Loucy (cell line): ENCODE data around the gene PPFIBP1.

Experiments
- H2AFZ ChIP-seq: fragments of 200-600 bp; sonication (generic); 2 replicates; pipeline ENCODE4 v1.6.0; 2016; ENCODE audit warnings: antibody characterized with exemption, mild to moderate bottlenecking, low read length, moderate library complexity
- H3F3A ChIP-seq: fragments of 200-600 bp; 2 replicates; pipeline ENCODE4 v1.6.0; 2016; ENCODE audit warnings: antibody characterized with exemption, low read depth, mild to moderate bottlenecking
- H3K27me3 ChIP-seq: fragments of 200-600 bp; sonication (generic); 2 replicates; pipeline ENCODE4 v1.6.1; 2014; ENCODE audit warnings: low read length, mild to moderate bottlenecking; ENCODE audit not compliant: insufficient read depth, poor library complexity, severe bottlenecking
- H3K36me3 ChIP-seq: fragments of 200-600 bp; sonication (generic); 2 replicates; pipeline ENCODE4 v1.6.1; 2016; ENCODE audit warnings: low read length; ENCODE audit not compliant: insufficient read depth
- H3K4me1 ChIP-seq: fragments of 200-600 bp; sonication (generic); 2 replicates; pipeline ENCODE4 v1.5.1; 2014; ENCODE audit warnings: low read length, mild to moderate bottlenecking; ENCODE audit not compliant: insufficient read depth, poor library complexity, severe bottlenecking
- H3K4me2 ChIP-seq: fragments of 200-600 bp; sonication (generic); 2 replicates; pipeline ENCODE4 v1.6.0; 2014; ENCODE audit warnings: antibody characterized with exemption, low read length, low read depth, mild to moderate bottlenecking; ENCODE audit not compliant: poor library complexity, severe bottlenecking
- H3K4me3 ChIP-seq: fragments of 200-600 bp; sonication (generic); 2 replicates; pipeline ENCODE4 v1.5.1; 2014; ENCODE audit warnings: low read length, mild to moderate bottlenecking, mixed read lengths; ENCODE audit not compliant: poor library complexity, severe bottlenecking
- H3K79me2 ChIP-seq: fragments of 200-600 bp; sonication (generic); 2 replicates; pipeline ENCODE4 v1.6.1; 2014; ENCODE audit warnings: low read length; ENCODE audit not compliant: insufficient read depth
- H3K9ac ChIP-seq: fragments of 200-600 bp; sonication (generic); 2 replicates; pipeline ENCODE4 v1.6.0; 2014; ENCODE audit warnings: mild to moderate bottlenecking, low read depth, low read length, moderate library complexity; ENCODE audit not compliant: poor library complexity, severe bottlenecking
- H3K9me2 ChIP-seq: fragments of 200-600 bp; sonication (generic); replicated peaks from 2 replicates; pipeline ENCODE4 v1.6.1; 2016; ENCODE audit warnings: low read depth, low read length, mixed read lengths
- H3K9me3 ChIP-seq: fragments of 200-600 bp; sonication (generic); 2 replicates; pipeline ENCODE4 v1.6.1; 2014; ENCODE audit warnings: mild to moderate bottlenecking, antibody characterized with exemption, low read length, low read depth; ENCODE audit not compliant: insufficient read depth
- H4K20me1 ChIP-seq: fragments of 200-600 bp; sonication (generic); 2 replicates; pipeline ENCODE4 v1.6.0; 2014; ENCODE audit warnings: antibody characterized with exemption, low read length, mild to moderate bottlenecking; ENCODE audit not compliant: insufficient read depth, poor library complexity, severe bottlenecking
- EZH2phosphoT487 ChIP-seq: fragments of 200-600 bp; IDR thresholded peaks from 2 replicates; pipeline ENCODE4 v1.6.1; 2018; ENCODE audit warnings: antibody characterized with exemption, mild to moderate bottlenecking, moderate library complexity, borderline replicate concordance
- TF ChIP-seq, protein P1 (sequence below): fragments of 200-600 bp; sonication (generic); conservative IDR thresholded peaks from 2 replicates; pipeline ENCODE4 v1.5.1; 2014; ENCODE audit warnings: mild to moderate bottlenecking, antibody characterized with exemption, low read length

PPFIBP1 gene

DNA sequence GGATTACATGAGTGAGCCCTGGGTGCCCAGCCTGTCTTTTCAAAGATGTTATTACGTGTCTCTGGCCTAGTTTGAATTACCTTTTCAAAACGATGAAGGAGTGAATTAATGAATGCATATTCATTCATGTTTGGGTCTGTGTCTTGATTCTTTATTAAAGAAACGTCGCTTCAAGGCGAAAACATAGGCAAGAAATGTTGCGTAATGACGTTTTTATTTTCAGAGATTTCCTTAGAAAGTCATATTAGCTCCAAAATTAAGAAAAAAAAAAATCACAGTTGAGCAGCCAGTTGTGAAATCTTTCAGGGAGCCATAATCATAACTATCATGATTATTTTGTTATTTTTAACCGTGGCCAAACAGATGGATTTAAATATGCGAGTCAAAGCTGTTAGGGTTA, 3.5 kb downstream of the PPFIBP1 start:
- no peaks in the 10 kb centered on the region for H3K36me3 ChIP-seq
- H3K9me2 ChIP-seq, result no peaks in the 10 kb centered on the region
- no peaks in the 10 kb centered on the region for H3K9me3 ChIP-seq
- TF ChIP-seq, protein P1, sequence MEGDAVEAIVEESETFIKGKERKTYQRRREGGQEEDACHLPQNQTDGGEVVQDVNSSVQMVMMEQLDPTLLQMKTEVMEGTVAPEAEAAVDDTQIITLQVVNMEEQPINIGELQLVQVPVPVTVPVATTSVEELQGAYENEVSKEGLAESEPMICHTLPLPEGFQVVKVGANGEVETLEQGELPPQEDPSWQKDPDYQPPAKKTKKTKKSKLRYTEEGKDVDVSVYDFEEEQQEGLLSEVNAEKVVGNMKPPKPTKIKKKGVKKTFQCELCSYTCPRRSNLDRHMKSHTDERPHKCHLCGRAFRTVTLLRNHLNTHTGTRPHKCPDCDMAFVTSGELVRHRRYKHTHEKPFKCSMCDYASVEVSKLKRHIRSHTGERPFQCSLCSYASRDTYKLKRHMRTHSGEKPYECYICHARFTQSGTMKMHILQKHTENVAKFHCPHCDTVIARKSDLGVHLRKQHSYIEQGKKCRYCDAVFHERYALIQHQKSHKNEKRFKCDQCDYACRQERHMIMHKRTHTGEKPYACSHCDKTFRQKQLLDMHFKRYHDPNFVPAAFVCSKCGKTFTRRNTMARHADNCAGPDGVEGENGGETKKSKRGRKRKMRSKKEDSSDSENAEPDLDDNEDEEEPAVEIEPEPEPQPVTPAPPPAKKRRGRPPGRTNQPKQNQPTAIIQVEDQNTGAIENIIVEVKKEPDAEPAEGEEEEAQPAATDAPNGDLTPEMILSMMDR, result no peak
- no peak for TF ChIP-seq EZH2phosphoT487
- H3K4me3 ChIP-seq, result peak overlapping the region; percentile 2
- no peak overlapping the region for H3K9ac ChIP-seq
- H3K4me1 ChIP-seq, result peaks cover 46% of the 10 kb centered on the region
- H4K20me1 ChIP-seq, result no peaks in the 10 kb centered on the region
- H3K79me2 ChIP-seq, result peaks cover 37% of the 10 kb centered on the region
- no peaks in the 10 kb centered on the region for H3K27me3 ChIP-seq
- H3F3A ChIP-seq, result no peaks in the 10 kb centered on the region; the same call in 1 of the 2 replicates
- peak overlapping the region; percentile 44 for H3K4me2 ChIP-seq
- no peak overlapping the region for H2AFZ ChIP-seq

DNA sequence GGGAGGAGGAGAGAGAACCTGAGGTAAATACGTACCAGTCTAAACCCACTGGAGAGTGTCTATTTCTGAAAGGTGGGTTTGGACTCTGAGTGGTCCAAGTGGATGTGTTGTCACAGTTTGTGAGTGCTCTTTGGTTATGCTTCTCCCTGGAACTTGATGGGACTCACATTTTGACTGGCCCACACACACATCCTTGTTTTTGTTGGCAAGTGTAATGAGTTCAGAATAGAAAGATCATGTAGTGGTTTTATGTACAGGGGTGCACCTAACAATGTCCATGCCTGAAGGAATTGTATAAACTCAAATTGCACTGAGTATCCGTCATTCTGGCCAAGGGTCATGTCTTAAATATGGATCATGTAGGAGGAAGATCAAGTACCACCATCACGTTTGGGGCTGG, 4.8 kb downstream of the PPFIBP1 start:
- no peaks in the 10 kb centered on the region for H3K9me3 ChIP-seq
- H3K36me3 ChIP-seq, result no peaks in the 10 kb centered on the region
- peaks cover 37% of the 10 kb centered on the region for H3K79me2 ChIP-seq
- H3K27me3 ChIP-seq, result no peaks in the 10 kb centered on the region
- H2AFZ ChIP-seq, result no peak overlapping the region
- TF ChIP-seq, protein P1, result no peak
- no peak for TF ChIP-seq EZH2phosphoT487
- no peaks in the 10 kb centered on the region for H4K20me1 ChIP-seq
- H3K9me2 ChIP-seq, result no peaks in the 10 kb centered on the region
- H3F3A ChIP-seq, result no peaks in the 10 kb centered on the region; the same call in 1 of the 2 replicates
- peaks cover 46% of the 10 kb centered on the region for H3K4me1 ChIP-seq
- peak overlapping the region; percentile 44 for H3K4me2 ChIP-seq
- no peak overlapping the region for H3K4me3 ChIP-seq
- H3K9ac ChIP-seq, result no peak overlapping the region

DNA sequence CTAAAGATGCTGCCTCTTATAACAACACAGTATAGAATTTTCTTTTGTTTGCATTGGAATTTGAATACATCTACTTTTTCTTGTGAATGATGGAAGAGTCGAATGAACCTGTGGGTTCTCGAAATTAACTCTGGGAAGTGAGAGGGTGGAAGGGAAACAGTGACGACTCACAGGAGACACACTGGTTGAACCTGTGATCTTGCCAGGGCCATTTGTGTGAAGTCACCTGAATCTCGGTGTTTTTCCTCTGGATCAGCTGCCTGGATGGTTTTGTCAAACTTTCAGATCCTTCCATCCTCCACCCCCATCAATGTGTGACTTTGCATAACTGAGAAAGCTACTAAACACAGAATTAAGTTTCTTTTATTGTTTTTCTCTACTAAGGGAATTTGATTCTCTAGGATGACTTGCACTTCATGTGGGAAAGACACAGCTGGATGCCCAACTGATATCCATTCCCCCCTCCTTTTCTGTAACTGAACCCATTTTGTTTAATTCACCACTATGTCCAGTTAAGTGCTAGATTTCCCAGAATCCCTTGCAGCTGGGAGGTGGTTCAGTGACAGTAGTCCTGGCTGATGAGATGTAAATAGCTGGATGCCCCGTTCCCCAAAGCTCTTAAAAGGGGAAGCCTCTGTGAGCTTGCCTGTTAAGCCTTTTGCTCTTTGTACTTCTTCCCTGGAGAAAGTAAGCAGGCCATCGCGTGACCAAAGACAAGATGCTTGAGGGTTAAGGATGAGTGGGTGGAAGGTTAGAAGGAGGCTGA, 6.3 kb downstream of the PPFIBP1 start:
- Histone ChIP-seq H3K4me3 (no peak overlapping the region), H3K9ac (peak overlapping the region; percentile 18), H4K20me1 (no peaks in the 10 kb centered on the region), H3K4me1 (peaks cover 53% of the 10 kb centered on the region), H2AFZ (no peak overlapping the region), H3K79me2 (peaks cover 31% of the 10 kb centered on the region), H3K4me2 (peak overlapping the region; percentile 24), H3F3A (peaks cover 8% of the 10 kb centered on the region), H3K9me2 (no peaks in the 10 kb centered on the region), H3K27me3 (no peaks in the 10 kb centered on the region), H3K36me3 (no peaks in the 10 kb centered on the region), H3K9me3 (no peaks in the 10 kb centered on the region)
- no peak for TF ChIP-seq EZH2phosphoT487
- TF ChIP-seq, protein P1, result no peak
